Smooth muscle cell (in vitro differentiated cells): ENCODE data around the gene RNASEH2B. TPM values are rescaled to one million over a fixed set of nuclear protein-coding genes. Genes with fewer than 3 reads are reported as not detected.

Source experiments
- DNase-seq: peaks from one replicate; lab custom pipeline; 2025; ENCODE audit not compliant: unreplicated experiment; lab: John Stamatoyannopoulos, UW
- H2AFZ ChIP-seq: fragments of 200-600 bp; sonication (generic); 2 replicates; pipeline ENCODE4 v1.6.0; 2016; ENCODE audit warnings: antibody characterized with exemption, low read depth, mild to moderate bottlenecking
- H3F3A ChIP-seq: fragments of 200-600 bp; sonication (generic); 2 replicates; pipeline ENCODE4 v1.6.0; 2017; ENCODE audit warnings: antibody characterized with exemption, low read depth
- H3K27ac ChIP-seq: fragments of 200-600 bp; sonication (generic); 2 replicates; pipeline ENCODE4 v1.5.1; 2016; ENCODE audit warnings: low read depth, mild to moderate bottlenecking
- H3K27me3 ChIP-seq: fragments of 200-600 bp; sonication (generic); 2 replicates; pipeline ENCODE4 v1.6.1; 2016; ENCODE audit warnings: low read depth, mild to moderate bottlenecking
- H3K36me3 ChIP-seq: fragments of 200-600 bp; sonication (generic); 2 replicates; pipeline ENCODE4 v1.5.1; 2016; ENCODE audit warnings: low read depth
- H3K4me1 ChIP-seq: fragments of 200-600 bp; sonication (generic); 2 replicates; pipeline ENCODE4 v1.5.1; 2016; ENCODE audit warnings: low read depth
- H3K4me2 ChIP-seq: fragments of 200-600 bp; sonication (generic); 2 replicates; pipeline ENCODE4 v1.6.0; 2016; ENCODE audit warnings: mild to moderate bottlenecking
- H3K4me3 ChIP-seq: fragments of 200-600 bp; sonication (generic); 2 replicates; pipeline ENCODE4 v1.5.1; 2016; ENCODE audit warnings: mild to moderate bottlenecking
- H3K79me2 ChIP-seq: fragments of 200-600 bp; sonication (generic); 2 replicates; pipeline ENCODE4 v1.6.0; 2016; ENCODE audit warnings: low read depth, mild to moderate bottlenecking
- H3K9ac ChIP-seq: fragments of 200-600 bp; sonication (generic); 2 replicates; pipeline ENCODE4 v1.6.0; 2016; ENCODE audit warnings: low read depth
- H3K9me3 ChIP-seq: fragments of 200-600 bp; sonication (generic); replicated peaks from 2 replicates; pipeline ENCODE4 v1.5.1; 2016; ENCODE audit warnings: low read depth
- H4K20me1 ChIP-seq: fragments of 200-600 bp; sonication (generic); 2 replicates; pipeline ENCODE4 v1.6.0; 2016; ENCODE audit warnings: low read depth
- WGBS: methylation state at CpG from one replicate; pipeline ENCODE4 v1.1.7; 2016; ENCODE audit warnings: low lambda C conversion rate; 5-methylcytosine and 5-hydroxymethylcytosine counted together
- polyA plus RNA-seq: library from polyadenylated mRNA; unstranded; fragments of >200 nt; fragmentation: Nextera tagmentation; extraction: Ambion mirVana; gene quantifications from 2 replicates; pipeline ENCODE4 v1.2.1, GENCODE V29; 2016
- total RNA-seq: library from RNA; depleted of rRNA; stranded (reverse); fragments of >200 nt; gene quantifications from 2 replicates; pipeline ENCODE4 v1.2.3, GENCODE V29; 2014
- TF ChIP-seq, protein P1 (sequence below): fragments of 200-600 bp; sonication (generic); IDR thresholded peaks from 2 replicates; pipeline ENCODE4 v1.5.1; 2017; ENCODE audit warnings: borderline replicate concordance, mild to moderate bottlenecking, antibody characterized with exemption; ENCODE audit not compliant: insufficient read depth, poor library complexity, severe bottlenecking

Gene RNASEH2B
- total and polyA plus RNA-seq, 2 experiments from 2014 or later = 16.1 to 18.9 TPM

DNA sequence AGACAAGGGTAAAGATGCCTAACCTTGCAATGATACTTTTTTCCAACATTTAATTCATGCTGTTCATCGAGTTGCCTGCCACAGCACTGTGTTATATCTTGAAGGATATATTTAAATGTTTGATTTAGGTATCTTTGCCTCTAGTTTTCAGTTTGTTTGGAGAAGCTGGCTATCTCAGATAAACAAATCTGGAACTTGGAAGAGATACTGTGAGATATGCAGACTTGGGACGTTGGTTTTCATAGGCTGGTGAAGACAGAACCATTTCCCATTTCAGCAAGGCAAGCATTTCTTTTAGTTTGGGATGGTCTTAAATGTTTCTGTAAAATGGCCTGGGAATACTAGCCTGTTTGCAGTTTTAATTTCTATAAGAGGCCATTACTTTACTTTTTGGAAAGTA, 3.3 kb downstream of the RNASEH2B start:
- H3K4me1 ChIP-seq = peaks cover 20% of the 10 kb centered on the region
- no peaks in the 10 kb centered on the region for H3K9me3 ChIP-seq
- no peak overlapping the region for H3K4me2 ChIP-seq
- peaks cover 6% of the 10 kb centered on the region for H3K79me2 ChIP-seq
- 42% methylated on average over 2 of the region's 2 CpGs for WGBS
- no peak overlapping the region for H3K27ac ChIP-seq
- no peak for DNase-seq
- TF ChIP-seq, protein P1, sequence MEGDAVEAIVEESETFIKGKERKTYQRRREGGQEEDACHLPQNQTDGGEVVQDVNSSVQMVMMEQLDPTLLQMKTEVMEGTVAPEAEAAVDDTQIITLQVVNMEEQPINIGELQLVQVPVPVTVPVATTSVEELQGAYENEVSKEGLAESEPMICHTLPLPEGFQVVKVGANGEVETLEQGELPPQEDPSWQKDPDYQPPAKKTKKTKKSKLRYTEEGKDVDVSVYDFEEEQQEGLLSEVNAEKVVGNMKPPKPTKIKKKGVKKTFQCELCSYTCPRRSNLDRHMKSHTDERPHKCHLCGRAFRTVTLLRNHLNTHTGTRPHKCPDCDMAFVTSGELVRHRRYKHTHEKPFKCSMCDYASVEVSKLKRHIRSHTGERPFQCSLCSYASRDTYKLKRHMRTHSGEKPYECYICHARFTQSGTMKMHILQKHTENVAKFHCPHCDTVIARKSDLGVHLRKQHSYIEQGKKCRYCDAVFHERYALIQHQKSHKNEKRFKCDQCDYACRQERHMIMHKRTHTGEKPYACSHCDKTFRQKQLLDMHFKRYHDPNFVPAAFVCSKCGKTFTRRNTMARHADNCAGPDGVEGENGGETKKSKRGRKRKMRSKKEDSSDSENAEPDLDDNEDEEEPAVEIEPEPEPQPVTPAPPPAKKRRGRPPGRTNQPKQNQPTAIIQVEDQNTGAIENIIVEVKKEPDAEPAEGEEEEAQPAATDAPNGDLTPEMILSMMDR = no peak
- H3K4me3 ChIP-seq = no peak overlapping the region
- no peak overlapping the region for H2AFZ ChIP-seq
- H3K27me3 ChIP-seq = no peaks in the 10 kb centered on the region
- H3K36me3 ChIP-seq = no peaks in the 10 kb centered on the region
- no peak overlapping the region for H3K9ac ChIP-seq
- peaks cover 14% of the 10 kb centered on the region for H3F3A ChIP-seq
- H4K20me1 ChIP-seq = peaks cover 14% of the 10 kb centered on the region

DNA sequence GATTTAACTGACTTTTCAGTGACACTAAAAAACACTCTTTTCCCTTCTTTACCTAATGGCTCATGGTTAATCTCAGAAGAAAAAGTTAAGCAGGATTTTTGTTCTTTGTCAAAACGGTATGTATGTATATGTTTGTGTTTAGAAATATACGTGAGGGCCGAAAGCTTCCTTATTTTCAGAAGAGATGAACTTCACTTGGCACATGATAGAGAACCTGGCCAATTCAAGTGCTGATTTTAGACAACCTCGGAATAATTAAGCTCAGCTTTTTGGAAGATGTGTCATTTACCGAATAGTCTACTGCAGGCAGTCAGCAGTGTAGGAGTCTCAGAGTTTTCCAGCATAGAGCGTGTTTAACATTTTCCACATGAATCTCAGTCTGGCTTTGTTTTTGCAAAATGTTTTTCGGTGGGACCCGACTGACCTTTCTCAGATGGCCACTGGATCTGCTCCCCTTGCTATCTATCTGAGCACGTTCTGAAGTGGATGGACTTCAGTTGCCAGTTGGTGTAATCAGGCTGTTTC, 4.6 kb downstream of the RNASEH2B start:
- H3K27ac ChIP-seq = no peak overlapping the region
- peaks cover 14% of the 10 kb centered on the region for H4K20me1 ChIP-seq
- H3K4me2 ChIP-seq = peak overlapping the region; percentile 28
- no peaks in the 10 kb centered on the region for H3K36me3 ChIP-seq
- 50% methylated on average over 9 of the region's 9 CpGs for WGBS
- no peak for DNase-seq
- H3K79me2 ChIP-seq = peaks cover 6% of the 10 kb centered on the region
- H3K9me3 ChIP-seq = no peaks in the 10 kb centered on the region
- H3F3A ChIP-seq = peaks cover 14% of the 10 kb centered on the region
- H3K27me3 ChIP-seq = no peaks in the 10 kb centered on the region
- H2AFZ ChIP-seq = no peak overlapping the region
- H3K4me1 ChIP-seq = peaks cover 17% of the 10 kb centered on the region
- H3K4me3 ChIP-seq = no peak overlapping the region
- H3K9ac ChIP-seq = no peak overlapping the region
- TF ChIP-seq, protein P1 = no peak

DNA sequence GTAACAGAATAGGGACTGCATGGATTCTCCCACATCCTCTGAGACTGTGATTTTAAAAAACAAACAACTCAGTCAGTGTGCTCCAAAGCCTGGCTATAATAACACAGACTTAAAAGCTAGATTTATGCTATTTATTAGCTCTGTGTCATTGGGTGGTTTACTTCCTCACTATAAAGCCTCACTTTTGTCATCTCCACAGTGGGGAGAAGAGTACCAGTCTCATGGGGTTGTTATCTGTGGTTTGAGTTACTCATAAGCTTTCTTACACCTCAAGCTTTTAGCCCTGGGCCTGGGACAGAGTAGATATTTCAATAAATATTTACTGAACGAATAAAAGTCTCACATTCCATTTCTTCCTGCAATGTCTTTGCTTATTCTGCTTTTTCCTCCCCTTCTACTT, 5.3 kb downstream of the RNASEH2B start:
- H3K79me2 ChIP-seq = peaks cover 6% of the 10 kb centered on the region
- H2AFZ ChIP-seq = no peak overlapping the region
- TF ChIP-seq, protein P1 = no peak

DNA sequence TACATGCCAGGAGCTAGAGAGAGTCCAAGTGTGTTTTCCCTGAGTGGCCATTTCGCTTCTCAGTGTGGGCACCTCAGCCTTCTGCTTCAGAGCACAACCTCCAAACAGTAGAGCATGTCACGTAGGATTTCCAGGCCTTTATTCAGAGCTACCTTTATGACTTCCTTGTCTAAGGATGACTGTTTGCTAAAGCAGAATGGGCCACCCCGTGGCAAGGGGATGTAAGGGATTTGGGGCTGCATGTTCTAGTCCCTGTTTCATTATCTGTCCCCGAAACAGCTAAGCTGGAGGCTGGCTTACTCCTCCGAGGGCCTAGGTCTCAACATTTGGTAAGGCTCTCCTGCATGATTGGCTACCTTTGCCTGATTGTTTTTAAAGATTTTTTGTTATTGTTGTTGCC, 6.0 kb downstream of the RNASEH2B start:
- Histone ChIP-seq H3K4me1 (peaks cover 13% of the 10 kb centered on the region), H3K79me2 (peaks cover 6% of the 10 kb centered on the region), H3K27ac (no peak overlapping the region), H4K20me1 (peaks cover 14% of the 10 kb centered on the region), H3K27me3 (no peaks in the 10 kb centered on the region), H3F3A (peaks cover 14% of the 10 kb centered on the region), H3K9ac (no peak overlapping the region), H2AFZ (no peak overlapping the region), H3K36me3 (no peaks in the 10 kb centered on the region), H3K9me3 (no peaks in the 10 kb centered on the region), H3K4me2 (no peak overlapping the region), H3K4me3 (no peak overlapping the region)
- 89% methylated on average over 5 of the region's 5 CpGs for WGBS
- no peak for DNase-seq
- TF ChIP-seq, protein P1 = no peak

More for the DNA sequence above, 5.3 kb downstream of the RNASEH2B start:
- Histone ChIP-seq H3F3A (peaks cover 14% of the 10 kb centered on the region), H3K9ac (no peak overlapping the region), H3K4me2 (peak overlapping the region; percentile 28), H3K27ac (no peak overlapping the region), H3K36me3 (no peaks in the 10 kb centered on the region), H4K20me1 (peaks cover 14% of the 10 kb centered on the region), H3K9me3 (no peaks in the 10 kb centered on the region), H3K27me3 (no peaks in the 10 kb centered on the region), H3K4me3 (no peak overlapping the region), H3K4me1 (peaks cover 14% of the 10 kb centered on the region)
- 21% methylated on average over 1 of the region's 1 CpG for WGBS
- no peak for DNase-seq
